ENCODE measurements around the gene CENATAC.
"Not testable (repeated sequence)": the region's sequence is repeated elsewhere in the genome, so short reads cannot be mapped to it uniquely, and the experiment has no call there.

The CENATAC gene

DNA sequence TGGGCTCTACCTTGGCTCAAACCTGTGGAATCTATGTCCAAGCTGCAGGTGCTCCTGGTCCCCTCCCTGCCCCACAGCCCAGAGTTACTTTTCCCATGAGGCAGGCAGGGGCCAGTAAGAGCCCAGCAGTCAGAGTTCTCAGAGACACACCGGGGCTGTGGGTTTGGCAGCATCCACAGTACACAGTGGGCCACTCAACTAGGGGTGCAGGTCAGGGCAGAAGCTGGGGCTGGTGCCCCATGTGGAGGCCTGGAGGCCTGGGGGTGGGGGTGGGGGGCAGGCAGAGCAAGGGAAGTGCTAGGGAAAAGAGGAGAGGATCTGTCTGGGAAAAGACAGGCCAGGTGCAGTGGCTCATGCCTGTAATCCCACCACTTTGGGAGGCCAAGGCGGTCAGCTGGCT is 39.4 kb upstream of the CENATAC start:
- TF ChIP-seq CSDC2 (CRISPR knock-in tag; IDR thresholded peaks at IDR 0.05) = no peak
- no peak for TF ChIP-seq SNAI2 (CRISPR knock-in tag; IDR thresholded peaks at IDR 0.05)
- TF ChIP-seq, protein P1, sequence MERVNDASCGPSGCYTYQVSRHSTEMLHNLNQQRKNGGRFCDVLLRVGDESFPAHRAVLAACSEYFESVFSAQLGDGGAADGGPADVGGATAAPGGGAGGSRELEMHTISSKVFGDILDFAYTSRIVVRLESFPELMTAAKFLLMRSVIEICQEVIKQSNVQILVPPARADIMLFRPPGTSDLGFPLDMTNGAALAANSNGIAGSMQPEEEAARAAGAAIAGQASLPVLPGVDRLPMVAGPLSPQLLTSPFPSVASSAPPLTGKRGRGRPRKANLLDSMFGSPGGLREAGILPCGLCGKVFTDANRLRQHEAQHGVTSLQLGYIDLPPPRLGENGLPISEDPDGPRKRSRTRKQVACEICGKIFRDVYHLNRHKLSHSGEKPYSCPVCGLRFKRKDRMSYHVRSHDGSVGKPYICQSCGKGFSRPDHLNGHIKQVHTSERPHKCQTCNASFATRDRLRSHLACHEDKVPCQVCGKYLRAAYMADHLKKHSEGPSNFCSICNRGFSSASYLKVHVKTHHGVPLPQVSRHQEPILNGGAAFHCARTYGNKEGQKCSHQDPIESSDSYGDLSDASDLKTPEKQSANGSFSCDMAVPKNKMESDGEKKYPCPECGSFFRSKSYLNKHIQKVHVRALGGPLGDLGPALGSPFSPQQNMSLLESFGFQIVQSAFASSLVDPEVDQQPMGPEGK (CRISPR knock-in tag; IDR thresholded peaks at IDR 0.05; ENCODE audit: borderline replicate concordance) = no peak
- TF ChIP-seq TOX (CRISPR knock-in tag; IDR thresholded peaks at IDR 0.05; ENCODE audit: borderline replicate concordance) = no peak
- ATAC-seq = no peak

DNA sequence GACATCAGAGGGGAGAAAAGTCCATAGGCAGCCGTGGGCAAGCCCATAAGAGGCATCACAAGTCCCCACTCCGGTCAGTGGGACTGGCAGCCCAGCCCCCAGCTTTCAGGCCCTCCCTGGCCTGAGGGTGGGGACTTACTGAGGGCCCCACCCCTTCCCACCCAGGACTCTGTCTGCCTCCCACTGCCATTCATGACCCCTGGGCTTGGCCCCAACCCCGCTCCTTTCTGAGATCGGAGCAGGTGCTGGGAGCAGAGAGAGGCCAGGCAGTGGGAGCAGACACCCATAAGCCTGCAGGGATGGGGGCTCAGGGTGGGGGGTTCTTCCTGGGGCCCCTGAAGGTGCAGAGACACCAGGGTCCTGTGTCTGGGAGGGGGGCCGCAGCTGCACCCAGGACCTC is 36.7 kb upstream of the CENATAC start:
- TF ChIP-seq CSDC2 (CRISPR knock-in tag; IDR thresholded peaks at IDR 0.05) = no peak
- TF ChIP-seq ARNTL (CRISPR knock-in tag; IDR thresholded peaks at IDR 0.05; ENCODE audit: borderline replicate concordance, low read depth) = no peak
- no peak for TF ChIP-seq ZNF8 (CRISPR knock-in tag; IDR thresholded peaks at IDR 0.05)
- TF ChIP-seq, protein P2, sequence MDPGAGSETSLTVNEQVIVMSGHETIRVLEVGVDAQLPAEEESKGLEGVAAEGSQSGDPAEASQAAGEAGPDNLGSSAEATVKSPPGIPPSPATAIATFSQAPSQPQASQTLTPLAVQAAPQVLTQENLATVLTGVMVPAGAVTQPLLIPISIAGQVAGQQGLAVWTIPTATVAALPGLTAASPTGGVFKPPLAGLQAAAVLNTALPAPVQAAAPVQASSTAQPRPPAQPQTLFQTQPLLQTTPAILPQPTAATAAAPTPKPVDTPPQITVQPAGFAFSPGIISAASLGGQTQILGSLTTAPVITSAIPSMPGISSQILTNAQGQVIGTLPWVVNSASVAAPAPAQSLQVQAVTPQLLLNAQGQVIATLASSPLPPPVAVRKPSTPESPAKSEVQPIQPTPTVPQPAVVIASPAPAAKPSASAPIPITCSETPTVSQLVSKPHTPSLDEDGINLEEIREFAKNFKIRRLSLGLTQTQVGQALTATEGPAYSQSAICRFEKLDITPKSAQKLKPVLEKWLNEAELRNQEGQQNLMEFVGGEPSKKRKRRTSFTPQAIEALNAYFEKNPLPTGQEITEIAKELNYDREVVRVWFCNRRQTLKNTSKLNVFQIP (CRISPR knock-in tag; IDR thresholded peaks at IDR 0.05; ENCODE audit: borderline replicate concordance, low read depth) = no peak
- no peak for ATAC-seq

DNA sequence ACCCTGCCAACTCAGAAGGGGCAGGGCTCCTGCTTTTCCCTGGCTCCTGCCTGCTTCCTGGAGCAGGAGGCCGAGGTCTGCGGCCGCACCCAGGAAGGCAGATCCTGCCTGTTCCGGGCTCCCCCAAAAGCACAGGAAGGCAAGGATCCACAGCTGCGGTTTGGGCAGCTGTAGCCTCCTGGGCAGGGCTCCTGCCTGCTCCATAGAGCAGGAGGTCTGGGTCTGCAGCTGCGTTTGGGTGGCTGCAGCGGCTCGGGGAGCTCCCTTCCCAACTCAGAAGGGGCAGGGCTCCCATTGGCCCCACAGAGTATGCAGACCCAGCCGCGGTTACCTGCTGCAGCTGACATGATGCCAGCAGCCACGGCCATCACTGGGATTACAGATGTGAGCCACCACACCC is 36.3 kb upstream of the CENATAC start:
- no peak for ATAC-seq
- TF ChIP-seq ZFP30 (CRISPR knock-in tag; IDR thresholded peaks at IDR 0.05) (no peak), ARNTL (CRISPR knock-in tag; IDR thresholded peaks at IDR 0.05; ENCODE audit: borderline replicate concordance, low read depth) (no peak), ZNF8 (CRISPR knock-in tag; IDR thresholded peaks at IDR 0.05) (no peak), ZNF70 (CRISPR knock-in tag; IDR thresholded peaks at IDR 0.05) (no peak), ISL1 (CRISPR knock-in tag; IDR thresholded peaks at IDR 0.05) (no peak)

- ATAC-seq = not testable (repeated sequence)
Measured at GRCh38 chr11:118969508-118969907, 28.4 kb upstream of the CENATAC start.

DNA sequence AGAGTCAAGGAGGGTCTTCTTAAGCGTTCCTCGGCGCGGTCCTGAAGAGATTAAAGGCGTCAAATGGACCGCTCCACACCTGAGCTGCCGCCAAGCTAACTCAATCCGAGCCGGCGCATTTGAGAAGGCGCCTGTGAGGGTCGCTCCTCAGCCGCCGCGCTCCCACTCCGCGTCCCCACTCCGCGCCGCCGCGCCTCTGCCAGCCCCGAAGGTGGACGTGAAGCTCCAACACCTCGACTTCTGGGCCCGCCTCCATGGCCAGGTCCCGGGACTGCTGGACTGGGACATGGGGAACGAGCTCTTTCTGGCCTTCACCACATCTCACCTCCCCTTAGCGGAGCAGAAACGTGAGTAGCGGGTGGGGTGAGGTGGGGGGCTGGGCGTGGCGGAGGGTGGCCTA is 26.3 kb upstream of the CENATAC start, which contains the start of gene FOXR1:
TSS of gene FOXR1 (plus strand) at position 116 of the 400 bp plus-strand sequence. CDS start at position 287, 171 bp downstream.
- TF ChIP-seq GLIS3 (CRISPR knock-in tag; IDR thresholded peaks at IDR 0.05) (no peak), ZFP30 (CRISPR knock-in tag; IDR thresholded peaks at IDR 0.05) (no peak), ESRRG (CRISPR knock-in tag; IDR thresholded peaks at IDR 0.05) (no peak), PPARA (CRISPR knock-in tag; IDR thresholded peaks at IDR 0.05; ENCODE audit: borderline replicate concordance) (no peak)
- no peak for ATAC-seq

- ATAC-seq = no peak
- TF ChIP-seq CREB5 (CRISPR knock-in tag; IDR thresholded peaks at IDR 0.05; ENCODE audit: low read depth) = no peak
- TF ChIP-seq ZC3H10 (CRISPR knock-in tag; IDR thresholded peaks at IDR 0.05) = no peak
- no peak for TF ChIP-seq SNAI2 (CRISPR knock-in tag; IDR thresholded peaks at IDR 0.05)
- no peak for TF ChIP-seq BACH2 (CRISPR knock-in tag; IDR thresholded peaks at IDR 0.05; ENCODE audit: borderline replicate concordance)
- TF ChIP-seq ARNTL (CRISPR knock-in tag; IDR thresholded peaks at IDR 0.05; ENCODE audit: borderline replicate concordance, low read depth) = no peak
- TF ChIP-seq, protein P1 (CRISPR knock-in tag; IDR thresholded peaks at IDR 0.05; ENCODE audit: borderline replicate concordance) = no peak
- TF ChIP-seq, protein P2 (CRISPR knock-in tag; IDR thresholded peaks at IDR 0.05; ENCODE audit: borderline replicate concordance, low read depth) = no peak
- no peak for TF ChIP-seq ISL1 (CRISPR knock-in tag; IDR thresholded peaks at IDR 0.05)
Measured at GRCh38 chr11:118973985-118974384, 24.0 kb upstream of the CENATAC start.

Data from SK-N-SH treated with all-trans-retinoic acid at 6 μM for 48 hours (cell line).